Measurements from ENCODE around the gene PRKN.

The PRKN gene

GRCh38 chr6:161412795-161413194 is 1314.8 kb downstream of the PRKN start:
- TF ChIP-seq CTCF (IDR thresholded peaks at IDR 0.05): no peak

GRCh38 chr6:161411265-161411944 is 1316.2 kb downstream of the PRKN start:
- TF ChIP-seq CTCF (IDR thresholded peaks at IDR 0.05): no peak

GRCh38 chr6:161410736-161411135 is 1316.8 kb downstream of the PRKN start:
- no peak for TF ChIP-seq CTCF (IDR thresholded peaks at IDR 0.05)

GRCh38 chr6:161410076-161410475 is 1317.5 kb downstream of the PRKN start:
- TF ChIP-seq CTCF (IDR thresholded peaks at IDR 0.05): no peak

GRCh38 chr6:161409353-161409752 is 1318.2 kb downstream of the PRKN start:
- TF ChIP-seq CTCF (IDR thresholded peaks at IDR 0.05): no peak

- TF ChIP-seq CTCF (IDR thresholded peaks at IDR 0.05): no peak
Observed at GRCh38 chr6:161408041-161408440, 1319.5 kb downstream of the PRKN start.

- TF ChIP-seq CTCF (IDR thresholded peaks at IDR 0.05): no peak
Observed at GRCh38 chr6:161407581-161407980, 1320.0 kb downstream of the PRKN start.

GRCh38 chr6:161407115-161407514 is 1320.5 kb downstream of the PRKN start:
- TF ChIP-seq CTCF (IDR thresholded peaks at IDR 0.05): no peak

Data from LNCAP (cell line).